Fibroblast of villous mesenchyme (primary cell): ENCODE data around the gene CIT. TPM values are rescaled to one million over a fixed set of nuclear protein-coding genes. Genes with fewer than 3 reads are reported as not detected.
A peak's percentile ranks its signal among the peaks of the same experiment; 100 is the strongest.

Experiments used
- DNase-seq: peaks from one replicate; pipeline ENCODE4 v3.0.0-alpha.2; 2010; ENCODE audit warnings: low read depth
- H3K4me3 ChIP-seq: 2 replicates; pipeline ENCODE4 v1.5.1; 2011; ENCODE audit warnings: low read depth, mild to moderate bottlenecking, low read length
- total RNA-seq: library from RNA; depleted of rRNA; stranded (reverse); fragments of >200 nt; gene quantifications from 2 replicates; pipeline ENCODE4 v1.2.3, GENCODE V29; 2012
- TF ChIP-seq, protein P1 (sequence below): IDR thresholded peaks from 2 replicates; pipeline ENCODE4 v1.5.1; 2012; ENCODE audit warnings: low read depth, mild to moderate bottlenecking, low read length; ENCODE audit not compliant: insufficient read depth

The CIT gene
- total RNA-seq, 1 donor = 20.7 TPM

DNA sequence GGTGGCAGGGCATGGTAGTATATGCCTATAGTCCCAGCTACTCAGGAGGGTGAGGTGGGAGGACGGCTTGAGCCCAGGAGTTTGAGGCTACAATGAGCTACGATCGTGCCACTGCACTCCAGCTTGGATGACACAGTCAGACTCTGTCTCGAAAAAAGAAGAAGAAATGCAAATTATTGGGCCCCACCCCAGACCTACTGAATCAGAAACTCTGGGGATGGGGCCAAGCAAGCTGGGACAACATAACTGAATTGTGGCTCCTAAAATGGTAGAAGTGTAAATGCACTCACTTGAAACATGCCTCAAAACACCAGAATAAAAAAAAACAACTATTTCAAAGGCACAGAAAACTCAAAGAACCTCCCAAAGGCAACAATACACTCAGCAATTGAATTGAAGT, 37.0 kb downstream of the CIT start:
- no peak overlapping the region for H3K4me3 ChIP-seq
- DNase-seq = no peak
- TF ChIP-seq, protein P1, sequence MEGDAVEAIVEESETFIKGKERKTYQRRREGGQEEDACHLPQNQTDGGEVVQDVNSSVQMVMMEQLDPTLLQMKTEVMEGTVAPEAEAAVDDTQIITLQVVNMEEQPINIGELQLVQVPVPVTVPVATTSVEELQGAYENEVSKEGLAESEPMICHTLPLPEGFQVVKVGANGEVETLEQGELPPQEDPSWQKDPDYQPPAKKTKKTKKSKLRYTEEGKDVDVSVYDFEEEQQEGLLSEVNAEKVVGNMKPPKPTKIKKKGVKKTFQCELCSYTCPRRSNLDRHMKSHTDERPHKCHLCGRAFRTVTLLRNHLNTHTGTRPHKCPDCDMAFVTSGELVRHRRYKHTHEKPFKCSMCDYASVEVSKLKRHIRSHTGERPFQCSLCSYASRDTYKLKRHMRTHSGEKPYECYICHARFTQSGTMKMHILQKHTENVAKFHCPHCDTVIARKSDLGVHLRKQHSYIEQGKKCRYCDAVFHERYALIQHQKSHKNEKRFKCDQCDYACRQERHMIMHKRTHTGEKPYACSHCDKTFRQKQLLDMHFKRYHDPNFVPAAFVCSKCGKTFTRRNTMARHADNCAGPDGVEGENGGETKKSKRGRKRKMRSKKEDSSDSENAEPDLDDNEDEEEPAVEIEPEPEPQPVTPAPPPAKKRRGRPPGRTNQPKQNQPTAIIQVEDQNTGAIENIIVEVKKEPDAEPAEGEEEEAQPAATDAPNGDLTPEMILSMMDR = no peak

- no peak for DNase-seq
- H3K4me3 ChIP-seq = no peak overlapping the region
- TF ChIP-seq, protein P1 = no peak
Observed at GRCh38 chr12:119838826-119839600, 38.1 kb downstream of the CIT start.

GRCh38 chr12:119836781-119837180, 40.3 kb downstream of the CIT start:
- TF ChIP-seq, protein P1 = no peak
- DNase-seq = no peak
- H3K4me3 ChIP-seq = no peak overlapping the region

DNA sequence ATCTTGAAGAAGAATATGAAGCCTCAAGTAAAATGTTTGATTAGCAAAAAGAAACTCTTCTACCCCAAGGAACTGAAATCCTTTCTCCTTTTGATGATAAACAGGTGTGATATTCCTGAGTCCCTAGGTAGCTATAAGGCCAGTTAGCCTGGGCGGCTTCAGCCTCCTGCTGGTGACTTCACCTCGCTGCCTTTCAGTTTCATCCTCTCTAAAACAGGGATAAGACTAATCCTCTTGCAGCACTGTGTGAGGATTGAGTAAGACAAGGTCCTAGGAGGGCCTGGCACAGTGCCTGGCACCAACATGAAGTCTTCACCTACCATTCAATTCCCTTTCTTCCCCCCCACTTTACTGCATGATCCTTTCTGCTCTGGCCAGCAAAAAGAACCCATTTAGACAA, 42.1 kb downstream of the CIT start:
- no peak overlapping the region for H3K4me3 ChIP-seq
- DNase-seq = peak; percentile 66
- TF ChIP-seq, protein P1 = peak; percentile 45

DNA sequence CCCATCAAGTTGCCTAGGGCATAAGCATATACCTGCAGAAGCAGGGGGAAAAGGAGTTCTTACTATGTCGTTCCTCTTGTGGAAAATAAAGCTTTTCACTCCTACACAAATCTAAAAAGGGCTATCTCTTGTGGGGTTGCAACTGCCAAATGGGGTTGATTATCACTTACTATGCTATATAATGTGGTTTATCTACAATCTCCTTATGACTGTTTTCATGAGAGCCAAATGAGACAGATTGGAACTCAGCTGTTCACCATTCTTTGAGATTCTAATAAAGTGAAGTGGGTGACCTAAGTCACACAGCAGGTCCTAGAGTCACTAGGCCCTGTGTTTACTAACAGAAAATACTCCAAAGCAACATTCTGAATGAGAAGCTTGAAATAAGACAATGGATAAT, 47.7 kb downstream of the CIT start:
- TF ChIP-seq, protein P1 = no peak
- no peak for DNase-seq
- H3K4me3 ChIP-seq = no peak overlapping the region

DNA sequence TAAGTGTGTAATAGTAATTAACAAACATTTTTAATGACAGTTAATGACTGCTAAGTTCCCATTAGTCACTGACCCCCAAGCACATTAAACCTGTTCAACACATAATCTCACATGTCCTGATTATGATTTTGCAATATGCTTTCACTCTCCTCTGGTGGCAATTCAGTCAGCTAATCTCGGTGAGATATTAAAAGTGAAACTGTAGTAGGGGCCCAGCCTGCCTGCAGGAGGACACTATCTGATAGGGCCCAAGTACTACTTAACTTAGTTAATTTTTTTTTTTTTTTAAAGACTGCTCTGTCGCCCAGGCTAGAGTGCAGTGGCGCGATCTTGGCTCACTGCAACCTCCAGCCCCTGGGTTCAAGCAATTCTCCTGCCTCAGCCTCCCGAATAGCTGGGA, 48.8 kb downstream of the CIT start:
- TF ChIP-seq, protein P1 = no peak
- no peak overlapping the region for H3K4me3 ChIP-seq
- no peak for DNase-seq

- TF ChIP-seq, protein P1 = no peak
- DNase-seq = no peak
- no peak overlapping the region for H3K4me3 ChIP-seq
Observed at GRCh38 chr12:119827760-119828159, 49.4 kb downstream of the CIT start.
